HT1080 (cell line): ENCODE data around the gene KLHL29. TPM values are rescaled to one million over a fixed set of nuclear protein-coding genes. Genes with fewer than 3 reads are reported as not detected.
"Not testable (repeated sequence)": the region's sequence is repeated elsewhere in the genome, so short reads cannot be mapped to it uniquely, and the experiment has no call there.

ENCODE experiments used
- DNase-seq: peaks from one replicate; pipeline ENCODE4 v3.0.0-alpha.2; 2015; ENCODE audit warnings: low read depth
- total RNA-seq: library from RNA; depleted of rRNA; stranded (reverse); fragments of >200 nt; shearing (Covaris generic); gene quantifications from 2 replicates; pipeline ENCODE4 v1.2.3, GENCODE V29; 2014

The KLHL29 gene
- total RNA-seq, 1 experiment from 2014 or later, result 6.8 TPM

DNA sequence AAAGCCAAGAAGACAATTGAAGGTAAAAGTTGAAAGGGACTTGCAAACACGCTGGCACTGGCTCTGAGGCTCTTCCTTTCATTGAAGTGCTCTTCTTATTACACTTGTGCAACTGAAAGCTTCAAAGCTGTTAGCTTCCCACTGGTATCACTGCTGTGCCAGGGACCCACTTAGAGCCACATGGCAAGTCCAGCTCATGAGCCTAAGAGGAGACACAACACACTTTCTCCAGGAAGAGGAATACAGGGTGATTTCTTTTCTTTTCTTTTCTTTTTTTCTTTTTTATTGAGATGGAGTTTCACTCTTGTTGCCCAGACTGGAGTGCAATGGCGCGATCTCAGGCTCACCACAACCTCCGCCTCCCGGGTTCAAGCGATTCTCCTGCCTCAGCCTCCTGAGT lies 323.8 kb downstream of the KLHL29 start:
- no peak for DNase-seq

DNA sequence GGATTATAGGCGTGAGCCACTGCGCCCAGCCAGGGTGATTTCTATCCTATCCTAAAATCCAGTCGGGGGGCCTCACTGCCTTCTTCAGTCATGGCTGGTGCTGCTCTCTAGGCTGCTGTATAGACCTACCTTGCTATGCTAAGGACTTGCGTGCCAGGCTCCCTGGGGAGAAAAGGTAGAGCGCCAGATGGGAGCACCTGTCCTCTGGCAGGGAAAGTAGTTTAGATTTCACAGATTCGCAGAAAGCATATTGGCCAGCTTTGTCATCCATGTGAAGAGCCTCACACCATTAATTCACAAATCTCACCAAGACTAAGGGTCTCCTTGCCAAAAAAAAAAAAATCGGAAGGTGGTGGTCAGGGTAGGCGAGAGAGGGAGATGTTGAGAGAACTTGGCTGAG lies 324.3 kb downstream of the KLHL29 start:
- no peak for DNase-seq

- no peak for DNase-seq
Observed at GRCh38 chr2:23711979-23712755, 327.2 kb downstream of the KLHL29 start.

- no peak for DNase-seq
Observed at GRCh38 chr2:23712756-23713151, 327.8 kb downstream of the KLHL29 start.

GRCh38 chr2:23713351-23713750 lies 328.4 kb downstream of the KLHL29 start:
- no peak for DNase-seq

GRCh38 chr2:23718931-23719700 lies 334.1 kb downstream of the KLHL29 start:
- no peak for DNase-seq

- DNase-seq, result no peak
Observed at GRCh38 chr2:23719716-23720115, 334.7 kb downstream of the KLHL29 start.

- DNase-seq, result no peak
Observed at GRCh38 chr2:23720705-23721453, 335.9 kb downstream of the KLHL29 start.

DNA sequence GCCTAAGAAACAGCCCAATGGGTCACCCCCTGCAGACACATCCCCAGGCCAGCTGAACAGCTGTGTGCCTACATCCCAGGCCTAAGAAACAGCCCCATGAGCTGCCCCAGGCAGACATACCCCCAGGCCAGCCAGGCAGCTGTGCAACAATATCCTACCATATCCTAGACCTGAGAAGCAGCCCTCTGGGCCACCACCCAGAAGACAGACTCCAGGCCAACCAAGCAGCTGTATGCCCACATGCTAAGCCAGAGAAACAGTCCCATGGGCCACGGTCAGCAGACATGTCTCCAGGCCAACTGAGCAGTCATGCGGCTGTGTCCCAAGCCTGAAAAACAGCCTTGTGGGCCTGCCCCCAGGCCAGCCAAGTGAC lies 336.5 kb downstream of the KLHL29 start:
- DNase-seq, result no peak

- DNase-seq, result no peak
Observed at GRCh38 chr2:23722255-23722654, 337.3 kb downstream of the KLHL29 start.

GRCh38 chr2:23723029-23723428 lies 338.1 kb downstream of the KLHL29 start:
- peak; percentile 40 for DNase-seq

- DNase-seq, result no peak
Observed at GRCh38 chr2:23734416-23734815, 349.4 kb downstream of the KLHL29 start.

- DNase-seq, result not testable (repeated sequence)
Observed at GRCh38 chr2:23736783-23737182, 351.8 kb downstream of the KLHL29 start.

DNA sequence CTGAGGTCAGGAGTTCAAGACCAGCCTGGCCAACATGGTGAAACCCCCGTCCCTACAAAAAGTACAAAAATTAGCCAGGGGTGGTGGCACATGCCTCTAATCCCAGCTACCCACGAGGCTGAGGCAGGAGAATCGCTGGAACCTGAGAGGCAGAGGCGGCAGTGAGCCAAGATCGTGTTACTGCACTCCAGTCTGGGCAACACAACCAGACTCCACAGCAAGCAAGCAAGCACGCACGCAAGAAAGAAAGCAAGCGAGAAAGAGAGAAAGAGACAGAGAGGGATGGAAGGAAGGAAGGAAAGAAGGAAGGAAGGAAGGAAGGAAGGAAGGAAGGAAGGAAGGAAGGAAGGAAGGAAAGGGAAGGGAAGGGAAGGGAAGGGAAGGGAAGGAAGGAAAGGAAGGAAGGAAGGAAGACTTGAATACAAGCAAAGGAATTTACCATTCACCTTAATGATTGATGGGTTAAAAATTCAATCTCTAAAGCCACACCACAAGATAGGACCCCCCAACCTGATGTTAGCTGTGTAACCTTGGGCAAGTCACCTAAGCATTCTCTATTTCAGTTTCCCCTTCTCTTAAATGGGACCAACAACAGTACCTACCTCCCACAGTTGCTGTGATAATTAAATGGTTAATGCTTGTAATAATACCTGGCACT lies 360.2 kb downstream of the KLHL29 start:
- no peak for DNase-seq

- DNase-seq, result no peak
Observed at GRCh38 chr2:23745726-23746105, 360.7 kb downstream of the KLHL29 start.

- no peak for DNase-seq
Observed at GRCh38 chr2:23746141-23746863, 361.3 kb downstream of the KLHL29 start.

DNA sequence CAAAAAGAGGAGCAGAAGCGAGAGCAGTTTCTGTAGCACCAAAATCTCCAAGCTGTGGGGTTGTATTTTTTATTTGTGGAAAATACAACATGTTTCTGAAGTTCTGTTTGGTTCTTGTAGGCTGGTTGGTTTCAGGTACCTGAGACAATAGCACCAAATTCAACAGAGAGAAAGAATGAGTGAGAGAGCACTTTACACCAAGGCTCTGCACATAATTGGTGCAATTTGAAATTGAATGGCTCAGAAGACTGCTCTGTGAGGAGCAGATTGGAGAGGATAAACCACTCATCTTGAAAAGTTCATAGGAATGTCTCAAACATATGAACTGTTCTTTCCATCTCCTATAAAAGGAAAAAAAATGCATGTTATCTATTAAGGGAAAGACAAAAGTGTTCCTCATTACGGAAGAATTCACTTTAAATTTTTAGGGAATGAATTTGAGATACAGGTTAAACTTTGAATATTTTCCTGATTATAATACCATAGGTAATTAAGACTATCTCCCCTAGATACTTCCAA lies 366.8 kb downstream of the KLHL29 start:
- DNase-seq, result no peak

- DNase-seq, result no peak
Observed at GRCh38 chr2:23753291-23754010, 368.5 kb downstream of the KLHL29 start.

- no peak for DNase-seq
Observed at GRCh38 chr2:23754970-23755369, 370.0 kb downstream of the KLHL29 start.
